HCT116 (cell line): Measurements from ENCODE around the gene TPR. TPM values are rescaled to one million over a fixed set of nuclear protein-coding genes. Genes with fewer than 3 reads are reported as not detected.

Source experiments
- ATAC-seq: fragments of 200-7000 bp; cut with Tn5 transposase; 2 replicates; pipeline ENCODE4 v1.9.1; 2020; ENCODE audit warnings: mild to moderate bottlenecking, moderate library complexity
- BruUV-seq: library from RNA; stranded (reverse); fragments of 400-500 nt; replicated peaks from 2 replicates; lab custom pipeline; 2021; lab: Mats Ljungman, UMichigan
- CTCF ChIA-PET: fragments of 300-600 bp; sonication (Branson Sonifier 250); formaldehyde crosslinking; loops from one replicate; lab custom pipeline; 2021; ENCODE audit warnings: antibody characterized with exemption; lab: Charles Lee
- POLR2A ChIA-PET: fragments of 300-600, 350-600 bp; sonication (Branson Sonifier 250); formaldehyde crosslinking; loops from one replicate; lab custom pipeline; 2021; ENCODE audit warnings: antibody characterized with exemption; lab: Charles Lee
- RAD21 ChIA-PET, 2 experiments: fragments of 300-600 bp; sonication (Branson Sonifier 250); formaldehyde crosslinking; loops; one replicate each; lab custom pipeline; 2023; ENCODE audit warnings: low total read pairs in 2 of 2; ENCODE audit not compliant: uncharacterized antibody in 2 of 2, unreplicated experiment in 2 of 2, low non-redundant PET in 1 of 2; lab: Charles Lee
- DNase-seq: peaks from one replicate; pipeline ENCODE4 v3.0.0-alpha.2; 2010; ENCODE audit warnings: low read depth, low spot score
- H2AFZ ChIP-seq: fragments of 200-600 bp; shearing (Covaris generic), sonication (generic); 2 replicates; pipeline ENCODE4 v1.6.1; 2017; ENCODE audit warnings: low read depth, mixed run types, mixed read lengths, antibody characterized with exemption, low read length; ENCODE audit not compliant: poor library complexity, severe bottlenecking
- H3K27ac ChIP-seq: 2 replicates; pipeline ENCODE4 v1.5.1; 2012; ENCODE audit warnings: low read depth, low read length
- H3K27me3 ChIP-seq: fragments of 200-600 bp; sonication (generic); 2 replicates; pipeline ENCODE4 v1.6.1; 2016; ENCODE audit warnings: mixed run types, low read length, mixed read lengths; ENCODE audit not compliant: insufficient read depth
- H3K36me3 ChIP-seq, 2 experiments: fragments of 200-500 bp in 1 of 2; fragments of 200-600 bp in 1 of 2; sonication (Bioruptor generic) in 1 of 2; sonication (generic) in 1 of 2; 2 replicates each; pipeline versions ENCODE4 v1.5.1 to v1.6.1; 2014 to 2016; ENCODE audit warnings: low read length in 2 of 2, inconsistent platforms in 1 of 2, mixed read lengths in 1 of 2, mixed run types in 1 of 2; ENCODE audit not compliant: insufficient read depth in 2 of 2, control insufficient read depth in 1 of 2
- H3K4me1 ChIP-seq, 2 experiments: fragments of 200-600 bp in 1 of 2; sonication (generic) in 1 of 2; 2 replicates each; pipeline versions ENCODE4 v1.5.1 to v1.6.1; 2012 to 2017; ENCODE audit warnings: low read length in 2 of 2, inconsistent platforms in 1 of 2, mild to moderate bottlenecking in 1 of 2, mixed read lengths in 1 of 2, mixed run types in 1 of 2, moderate library complexity in 1 of 2; ENCODE audit not compliant: insufficient read depth in 2 of 2, control insufficient read depth in 1 of 2
- H3K4me2 ChIP-seq: fragments of 200-600 bp; sonication (generic); 2 replicates; pipeline ENCODE4 v1.6.1; 2017; ENCODE audit warnings: mixed run types, low read length, mixed read lengths
- H3K4me3 ChIP-seq, 2 experiments: fragments of 200-600 bp in 1 of 2; sonication (generic) in 1 of 2; replicated peaks in 1 of 2; 2 replicates each; pipeline ENCODE4 v1.5.1; 2011 to 2016; ENCODE audit warnings: low read length in 2 of 2, control low read depth in 1 of 2, low read depth in 1 of 2, mild to moderate bottlenecking in 1 of 2, mixed read lengths in 1 of 2, mixed run types in 1 of 2
- H3K79me2 ChIP-seq: fragments of 200-600 bp; sonication (generic); 2 replicates; pipeline ENCODE4 v1.6.1; 2017; ENCODE audit warnings: mild to moderate bottlenecking, mixed run types, low read length, moderate library complexity, mixed read lengths; ENCODE audit not compliant: insufficient read depth
- H3K9ac ChIP-seq: fragments of 200-600 bp; sonication (generic); 2 replicates; pipeline ENCODE4 v1.6.1; 2016; ENCODE audit warnings: low read length, mixed read lengths
- H3K9me2 ChIP-seq: fragments of 200-600 bp; sonication (generic), shearing (Covaris generic); 2 replicates; pipeline ENCODE4 v1.6.1; 2017; ENCODE audit warnings: mixed run types, mild to moderate bottlenecking, moderate library complexity; ENCODE audit not compliant: insufficient read depth
- H3K9me3 ChIP-seq, 2 experiments: fragments of 200-500 bp in 1 of 2; fragments of 200-600 bp in 1 of 2; sonication (Bioruptor generic) in 1 of 2; sonication (generic) in 1 of 2; 2 replicates each; pipeline ENCODE4 v1.6.1; 2014 to 2017; ENCODE audit warnings: low read length in 2 of 2, mixed read lengths in 2 of 2, inconsistent platforms in 1 of 2, low read depth in 1 of 2, mild to moderate bottlenecking in 1 of 2, mixed run types in 1 of 2, moderate library complexity in 1 of 2; ENCODE audit not compliant: control insufficient read depth in 1 of 2, insufficient read depth in 1 of 2
- H4K20me1 ChIP-seq: fragments of 200-600 bp; sonication (generic), shearing (Covaris generic); 2 replicates; pipeline ENCODE4 v1.6.1; 2017; ENCODE audit warnings: mixed run types, mild to moderate bottlenecking, moderate library complexity; ENCODE audit not compliant: insufficient read depth
- CBX3 ChIP-seq: IDR thresholded peaks from 2 replicates; pipeline ENCODE4 v1.6.1; 2012; ENCODE audit warnings: low read depth
- CEBPB ChIP-seq: IDR thresholded peaks from 2 replicates; pipeline ENCODE4 v1.6.1; 2012; ENCODE audit warnings: low read depth
- EGR1 ChIP-seq: IDR thresholded peaks from 2 replicates; pipeline ENCODE4 v1.6.1; 2012; ENCODE audit warnings: low read depth
- ELF1 ChIP-seq: IDR thresholded peaks from 2 replicates; pipeline ENCODE4 v1.6.1; 2012; ENCODE audit warnings: low read depth, borderline replicate concordance
- FOSL1 ChIP-seq: IDR thresholded peaks from 2 replicates; pipeline ENCODE4 v1.6.1; 2012; ENCODE audit warnings: low read depth
- MAX ChIP-seq: IDR thresholded peaks from 2 replicates; pipeline ENCODE4 v1.6.1; 2012
- POLR2A ChIP-seq: IDR thresholded peaks from 2 replicates; pipeline ENCODE4 v1.7.0; 2011; ENCODE audit warnings: borderline replicate concordance; ENCODE audit not compliant: insufficient read depth, insufficient read length; ENCODE audit errors: extremely low read depth
- POLR2AphosphoS5 ChIP-seq: IDR thresholded peaks from 2 replicates; pipeline ENCODE4 v1.6.1; 2011; ENCODE audit warnings: mild to moderate bottlenecking, low read depth, low read length, moderate library complexity
- REST ChIP-seq: IDR thresholded peaks from 2 replicates; pipeline ENCODE4 v1.6.1; 2012; ENCODE audit warnings: low read depth
- SIN3A ChIP-seq: IDR thresholded peaks from 2 replicates; pipeline ENCODE4 v1.6.1; 2012; ENCODE audit warnings: low read depth
- SRF ChIP-seq: IDR thresholded peaks from 2 replicates; pipeline ENCODE4 v1.6.1; 2012; ENCODE audit warnings: low read depth
- TCF7L2 ChIP-seq: IDR thresholded peaks from 2 replicates; pipeline ENCODE4 v1.7.0; 2011; ENCODE audit warnings: borderline replicate concordance, inconsistent platforms; ENCODE audit not compliant: insufficient read depth, insufficient read length; ENCODE audit errors: extremely low read depth
- YY1 ChIP-seq: IDR thresholded peaks from 2 replicates; pipeline ENCODE4 v1.6.1; 2011; ENCODE audit warnings: low read length, low read depth, moderate library complexity, mild to moderate bottlenecking; ENCODE audit not compliant: insufficient replicate concordance; ENCODE audit errors: extremely low read depth
- ZFX ChIP-seq: fragments of 450-650 bp; IDR thresholded peaks from 2 replicates; pipeline ENCODE4 v1.6.1; 2017
- ZNF274 ChIP-seq: fragments of 200-500 bp; sonication (Bioruptor generic); IDR thresholded peaks from 2 replicates; pipeline ENCODE4 v1.6.1; 2014; ENCODE audit warnings: mild to moderate bottlenecking, low read depth, low read length, inconsistent platforms
- intact Hi-C: fragments of 100-400 bp; cut with micrococcal nuclease; formaldehyde crosslinking; loops from 2 replicates; pipeline ENCODE4 v1.10.0; 2022
- total RNA-seq: library from RNA; stranded (reverse); gene quantifications from one replicate; pipeline ENCODE4 v1.2.1, GENCODE V29; 2021; ENCODE audit not compliant: unreplicated experiment
- TF ChIP-seq, protein P1 (sequence below): IDR thresholded peaks from 2 replicates; pipeline ENCODE4 v1.6.1; 2011; ENCODE audit warnings: mild to moderate bottlenecking, low read length, moderate library complexity; ENCODE audit not compliant: insufficient replicate concordance; ENCODE audit errors: extremely low read depth
- TF ChIP-seq, protein P2 (sequence below), 3 experiments: fragments of 200-600 bp in 1 of 3; sonication (generic) in 1 of 3; IDR thresholded peaks in 2 of 3; conservative IDR thresholded peaks in 1 of 3; 2 replicates each; pipeline ENCODE4 v1.5.1; 2012 to 2017; ENCODE audit warnings: low read depth in 2 of 3, low read length in 2 of 3, antibody characterized with exemption in 1 of 3, borderline replicate concordance in 1 of 3, control low read depth in 1 of 3, mild to moderate bottlenecking in 1 of 3, mixed read lengths in 1 of 3, mixed run types in 1 of 3, moderate library complexity in 1 of 3; ENCODE audit not compliant: insufficient read depth in 1 of 3

TPR gene
- total RNA-seq, 1 experiment from 2014 or later: 131 TPM

- intact Hi-C loops: no loop called here
- Histone ChIP-seq H4K20me1 (no peaks in the 10 kb centered on the region), H3K4me1 (no peaks in the 10 kb centered on the region), H3K27me3 (no peaks in the 10 kb centered on the region), H3K79me2 (no peaks in the 10 kb centered on the region), H2AFZ (no peak overlapping the region), H3K36me3 (no peaks in the 10 kb centered on the region), H3K9me2 (no peaks in the 10 kb centered on the region), H3K4me2 (no peak overlapping the region), H3K27ac (no peak overlapping the region), H3K9ac (no peak overlapping the region), H3K4me3 (no peak overlapping the region), H3K9me3 (no peaks in the 10 kb centered on the region)
- no TSS peak for BruUV-seq
- DNase-seq: no peak
- no peak for ATAC-seq
- CTCF ChIA-PET: interaction anchor here (1.0 kb wide), 1 partner anchor 76 kb away, joined by 3 read pairs; the partner anchor contains the start of genes ODR4 and TPR
- TF ChIP-seq TCF7L2: no peak
- TF ChIP-seq SIN3A: no peak
- no peak for TF ChIP-seq MAX
- no peak for TF ChIP-seq ZNF274
- TF ChIP-seq POLR2A: no peak
- TF ChIP-seq EGR1: no peak
- no peak for TF ChIP-seq YY1
- TF ChIP-seq, protein P1, sequence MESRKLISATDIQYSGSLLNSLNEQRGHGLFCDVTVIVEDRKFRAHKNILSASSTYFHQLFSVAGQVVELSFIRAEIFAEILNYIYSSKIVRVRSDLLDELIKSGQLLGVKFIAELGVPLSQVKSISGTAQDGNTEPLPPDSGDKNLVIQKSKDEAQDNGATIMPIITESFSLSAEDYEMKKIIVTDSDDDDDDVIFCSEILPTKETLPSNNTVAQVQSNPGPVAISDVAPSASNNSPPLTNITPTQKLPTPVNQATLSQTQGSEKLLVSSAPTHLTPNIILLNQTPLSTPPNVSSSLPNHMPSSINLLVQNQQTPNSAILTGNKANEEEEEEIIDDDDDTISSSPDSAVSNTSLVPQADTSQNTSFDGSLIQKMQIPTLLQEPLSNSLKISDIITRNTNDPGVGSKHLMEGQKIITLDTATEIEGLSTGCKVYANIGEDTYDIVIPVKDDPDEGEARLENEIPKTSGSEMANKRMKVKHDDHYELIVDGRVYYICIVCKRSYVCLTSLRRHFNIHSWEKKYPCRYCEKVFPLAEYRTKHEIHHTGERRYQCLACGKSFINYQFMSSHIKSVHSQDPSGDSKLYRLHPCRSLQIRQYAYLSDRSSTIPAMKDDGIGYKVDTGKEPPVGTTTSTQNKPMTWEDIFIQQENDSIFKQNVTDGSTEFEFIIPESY: no peak
- no peak for TF ChIP-seq CBX3
- no peak for TF ChIP-seq REST
- TF ChIP-seq, protein P2, sequence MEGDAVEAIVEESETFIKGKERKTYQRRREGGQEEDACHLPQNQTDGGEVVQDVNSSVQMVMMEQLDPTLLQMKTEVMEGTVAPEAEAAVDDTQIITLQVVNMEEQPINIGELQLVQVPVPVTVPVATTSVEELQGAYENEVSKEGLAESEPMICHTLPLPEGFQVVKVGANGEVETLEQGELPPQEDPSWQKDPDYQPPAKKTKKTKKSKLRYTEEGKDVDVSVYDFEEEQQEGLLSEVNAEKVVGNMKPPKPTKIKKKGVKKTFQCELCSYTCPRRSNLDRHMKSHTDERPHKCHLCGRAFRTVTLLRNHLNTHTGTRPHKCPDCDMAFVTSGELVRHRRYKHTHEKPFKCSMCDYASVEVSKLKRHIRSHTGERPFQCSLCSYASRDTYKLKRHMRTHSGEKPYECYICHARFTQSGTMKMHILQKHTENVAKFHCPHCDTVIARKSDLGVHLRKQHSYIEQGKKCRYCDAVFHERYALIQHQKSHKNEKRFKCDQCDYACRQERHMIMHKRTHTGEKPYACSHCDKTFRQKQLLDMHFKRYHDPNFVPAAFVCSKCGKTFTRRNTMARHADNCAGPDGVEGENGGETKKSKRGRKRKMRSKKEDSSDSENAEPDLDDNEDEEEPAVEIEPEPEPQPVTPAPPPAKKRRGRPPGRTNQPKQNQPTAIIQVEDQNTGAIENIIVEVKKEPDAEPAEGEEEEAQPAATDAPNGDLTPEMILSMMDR (IDR thresholded peaks at IDR 0.05 in 2 of 3, conservative IDR thresholded peaks at IDR 0.05 in 1 of 3; ENCODE audit: borderline replicate concordance in 1 of 3, insufficient read depth in 1 of 3, low read depth in 2 of 3, low read length in 2 of 3): no peak
- TF ChIP-seq CEBPB: no peak
- TF ChIP-seq SRF: no peak
- no peak for TF ChIP-seq FOSL1
- TF ChIP-seq ELF1: no peak
- no peak for TF ChIP-seq POLR2AphosphoS5
- no peak for TF ChIP-seq ZFX
- RAD21 ChIA-PET: no interaction called here
- POLR2A ChIA-PET: no interaction called here
These were observed 76.2 kb downstream of the TPR start for GRCh38 chr1:186298851-186299250.
